HepG2 (cell line): ENCODE measurements around the gene MSI2. TPM values are rescaled to one million over a fixed set of nuclear protein-coding genes. Genes with fewer than 3 reads are reported as not detected.

Experiments used
- ATAC-seq: fragments of 200-7000 bp; cut with Tn5 transposase; 3 replicates; pipeline ENCODE4 v1.9.1; 2020; ENCODE audit warnings: mild to moderate bottlenecking, moderate library complexity
- BruUV-seq: library from RNA; stranded (reverse); fragments of 400-500 nt; replicated peaks from 2 replicates; lab custom pipeline; 2021; lab: Mats Ljungman, UMichigan
- CTCF ChIA-PET: fragments of 300-600 bp; formaldehyde crosslinking; extraction: SDS; loops from one replicate; lab custom pipeline; 2021; ENCODE audit warnings: low total read pairs, inconsistent platforms, low intra/inter-chr PET ratio; lab: Yijun Ruan, JAX
- POLR2A ChIA-PET: fragments of 350-600 bp; sonication (Branson Sonifier 250); formaldehyde crosslinking; loops from one replicate; lab custom pipeline; 2020; ENCODE audit warnings: antibody characterized with exemption, inconsistent platforms; lab: Yijun Ruan, JAX
- DNase-seq: peaks from one replicate; pipeline ENCODE4 v3.0.0-alpha.2; 2015; ENCODE audit warnings: low spot score
- FAIRE-seq: peaks from 3 replicates; lab custom pipeline; 2011; peaks lifted over from hg19 to GRCh38; lab: Jason Lieb, UNC
- H2AFZ ChIP-seq: one replicate; pipeline ENCODE4 v1.6.1; 2011; ENCODE audit warnings: low read length, inconsistent platforms
- H3K27ac ChIP-seq: fragments of 300-600 bp; 3 replicates; pipeline ENCODE4 v1.8.0; 2011; ENCODE audit warnings: mixed run types, mild to moderate bottlenecking, mixed read lengths, low read length, inconsistent platforms; ENCODE audit not compliant: insufficient read depth; ENCODE audit errors: extremely low read length
- H3K27me3 ChIP-seq, 2 experiments: fragments of 200-600 bp in 1 of 2; 2 replicates in 1 of 2; 3 replicates in 1 of 2; pipeline versions ENCODE4 v1.6.0 to v1.8.0; 2011; ENCODE audit warnings: low read length in 2 of 2, mild to moderate bottlenecking in 2 of 2, moderate library complexity in 2 of 2, inconsistent platforms in 1 of 2; ENCODE audit not compliant: insufficient read depth in 2 of 2, control insufficient read depth in 1 of 2
- H3K36me3 ChIP-seq, 2 experiments: fragments of 200-600 bp in 1 of 2; replicated peaks in 1 of 2; 2 replicates in 1 of 2; 3 replicates in 1 of 2; pipeline versions ENCODE4 v1.5.1 to v1.8.0; 2011; ENCODE audit warnings: low read length in 2 of 2, inconsistent platforms in 1 of 2; ENCODE audit not compliant: insufficient read depth in 2 of 2, control insufficient read depth in 1 of 2
- H3K4me1 ChIP-seq: 2 replicates; pipeline ENCODE4 v1.5.1; 2012; ENCODE audit warnings: low read length, inconsistent platforms; ENCODE audit not compliant: insufficient read depth
- H3K4me2 ChIP-seq: 2 replicates; pipeline ENCODE4 v1.6.0; 2011; ENCODE audit warnings: low read depth, low read length, inconsistent platforms
- H3K4me3 ChIP-seq, 3 experiments: fragments of 200-600 bp in 1 of 3; sonication (generic), shearing (Covaris generic) in 1 of 3; replicated peaks in 1 of 3; 2 replicates each; pipeline ENCODE4 v1.5.1; 2011 to 2016; ENCODE audit warnings: low read length in 3 of 3, inconsistent platforms in 2 of 3, low read depth in 2 of 3, mild to moderate bottlenecking in 2 of 3, control low read depth in 1 of 3, mixed read lengths in 1 of 3; ENCODE audit not compliant: insufficient read depth in 1 of 3
- H3K79me2 ChIP-seq: one replicate; pipeline ENCODE4 v1.6.1; 2011; ENCODE audit warnings: low read length, inconsistent platforms; ENCODE audit not compliant: insufficient read depth
- H3K9ac ChIP-seq: 2 replicates; pipeline ENCODE4 v1.6.0; 2011; ENCODE audit warnings: mild to moderate bottlenecking, low read depth, low read length, inconsistent platforms; ENCODE audit not compliant: insufficient read depth
- H3K9me3 ChIP-seq: 2 replicates; pipeline ENCODE4 v1.5.1; 2012; ENCODE audit warnings: mild to moderate bottlenecking, low read length
- H4K20me1 ChIP-seq: 2 replicates; pipeline ENCODE4 v1.6.0; 2011; ENCODE audit warnings: inconsistent platforms, mild to moderate bottlenecking, low read length, moderate library complexity; ENCODE audit not compliant: insufficient read depth
- FOXK2 ChIP-seq: fragments of 450-650 bp; IDR thresholded peaks from 2 replicates; pipeline ENCODE4 v1.6.1; 2016
- GRHL1 ChIP-seq: sonication (generic); formaldehyde crosslinking; conservative IDR thresholded peaks from 2 replicates; pipeline ENCODE4 v1.8.0; 2022; ENCODE audit warnings: missing genetic modification reagents
- HNF1B ChIP-seq: sonication (generic); formaldehyde crosslinking; IDR thresholded peaks from 2 replicates; pipeline ENCODE4 v1.5.1; 2020; ENCODE audit warnings: mild to moderate bottlenecking, moderate library complexity, missing genetic modification reagents
- MEIS2 ChIP-seq: sonication (generic); formaldehyde crosslinking; IDR thresholded peaks from 2 replicates; pipeline ENCODE4 v1.9.0; 2021; ENCODE audit warnings: mild to moderate bottlenecking, missing genetic modification reagents
- NONO ChIP-seq, 2 experiments: fragments of 450-650 bp in 1 of 2; sonication (generic) in 1 of 2; formaldehyde crosslinking in 1 of 2; IDR thresholded peaks in 1 of 2; conservative IDR thresholded peaks in 1 of 2; 2 replicates each; pipeline versions ENCODE4 v1.6.1 to v1.8.0; 2017 to 2022; ENCODE audit warnings: mild to moderate bottlenecking in 1 of 2, missing genetic modification reagents in 1 of 2, moderate library complexity in 1 of 2
- SNAPC4 ChIP-seq: sonication (generic); formaldehyde crosslinking; IDR thresholded peaks from 2 replicates; pipeline ENCODE4 v1.4.0; 2020; ENCODE audit warnings: mild to moderate bottlenecking, missing genetic modification reagents
- ZNF329 ChIP-seq: sonication (generic); formaldehyde crosslinking; IDR thresholded peaks from 2 replicates; pipeline ENCODE4 v1.9.0; 2021; ENCODE audit warnings: low read depth, mild to moderate bottlenecking, missing genetic modification reagents
- ZNF784 ChIP-seq: sonication (generic); formaldehyde crosslinking; IDR thresholded peaks from 2 replicates; pipeline ENCODE4 v1.5.1; 2020; ENCODE audit warnings: missing genetic modification reagents, mild to moderate bottlenecking, borderline replicate concordance
- WGBS: methylation state at CpG from one replicate; pipeline ENCODE4 v1.1.6; 2017; ENCODE audit warnings: low lambda C conversion rate; 5-methylcytosine and 5-hydroxymethylcytosine counted together
- in situ Hi-C: cut with HindIII; loops from 2 replicates; pipeline ENCODE4 v1.10.0; 2017; ENCODE audit warnings: low pct_unique_long_range_greater_than_20kb; ENCODE audit not compliant: extremely low pct_ligation_motif_present
- intact Hi-C: fragments of 100-400 bp; cut with micrococcal nuclease; formaldehyde crosslinking; loops from one replicate; pipeline ENCODE4 v1.10.0; 2022; ENCODE audit not compliant: unreplicated experiment
- polyA plus RNA-seq, 8 experiments: library from polyadenylated mRNA; depleted of rRNA in 3 of 8; stranded (reverse) in 7 of 8; unstranded in 1 of 8; fragments of >200 nt; fragmentation: Illumina TruSeq in 4 of 8; extraction: Trizol in 4 of 8; gene quantifications; 2 replicates each; pipeline versions ENCODE4 v1.2.1 to v1.2.3, GENCODE V29; 2011 to 2016; ENCODE audit warnings: low read depth in 4 of 8, missing spikeins in 1 of 8, mixed read lengths in 1 of 8; ENCODE audit not compliant: insufficient read depth in 1 of 8
- total RNA-seq, 5 experiments: library from RNA; depleted of rRNA; stranded (reverse); fragments of >200 nt; fragmentation: Illumina TruSeq; extraction: Trizol; gene quantifications; 2 replicates each; pipeline ENCODE4 v1.2.3, GENCODE V29; 2016; ENCODE audit warnings: low read depth in 1 of 5
- TF ChIP-seq, protein P1 (sequence below): sonication (generic); formaldehyde crosslinking; IDR thresholded peaks from 2 replicates; pipeline ENCODE4 v1.4.0; 2020; ENCODE audit warnings: missing genetic modification reagents
- TF ChIP-seq, protein P2 (sequence below): IDR thresholded peaks from 2 replicates; pipeline ENCODE4 v1.6.1; 2016; ENCODE audit warnings: mild to moderate bottlenecking, missing biosample characterization, missing genetic modification reagents

Gene MSI2
- total and polyA plus RNA-seq, 2 of the 13 experiments (the other 11 are each of a cell fraction or from before 2014, with no cell fraction given) = 77.5 to 78.4 TPM

DNA sequence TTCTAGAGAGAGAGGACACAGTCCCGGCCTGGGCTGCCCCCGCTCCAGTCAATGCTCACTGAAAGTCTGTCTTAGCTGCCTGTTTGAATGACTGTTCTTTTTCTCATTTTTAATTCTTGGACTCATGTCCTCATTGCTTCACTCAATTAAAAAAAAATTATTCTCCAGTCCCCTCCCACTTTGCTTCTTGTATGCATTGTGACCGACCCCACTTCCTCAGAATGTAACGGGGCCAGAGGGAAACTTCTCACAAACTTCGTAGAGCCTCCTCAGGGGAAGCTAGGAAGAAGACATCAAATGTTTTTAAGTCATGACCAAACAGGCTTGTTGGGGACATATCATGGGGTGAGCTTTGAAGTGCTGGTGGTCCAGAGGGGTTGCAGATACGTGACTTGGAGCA lies 375.5 kb downstream of the MSI2 start:
- peaks cover 52 to 81% of the 10 kb centered on the region in 2 experiments for H3K36me3 ChIP-seq
- no peak overlapping the region for H3K4me3 ChIP-seq
- in situ Hi-C loops = no loop called here
- no TSS peak for BruUV-seq
- ChIA-PET POLR2A (no interaction called here), CTCF (no interaction called here)
- TF ChIP-seq NONO (IDR thresholded peaks at IDR 0.05) (no peak), NONO (CRISPR knock-in tag; conservative IDR thresholded peaks at IDR 0.05) (no peak), SNAPC4 (no peak), FOXK2 (no peak), MEIS2 (CRISPR knock-in tag) (no peak), ZNF329 (no peak), HNF1B (CRISPR knock-in tag) (no peak), GRHL1 (CRISPR knock-in tag) (no peak), ZNF784 (CRISPR knock-in tag) (no peak)
- TF ChIP-seq, protein P1, sequence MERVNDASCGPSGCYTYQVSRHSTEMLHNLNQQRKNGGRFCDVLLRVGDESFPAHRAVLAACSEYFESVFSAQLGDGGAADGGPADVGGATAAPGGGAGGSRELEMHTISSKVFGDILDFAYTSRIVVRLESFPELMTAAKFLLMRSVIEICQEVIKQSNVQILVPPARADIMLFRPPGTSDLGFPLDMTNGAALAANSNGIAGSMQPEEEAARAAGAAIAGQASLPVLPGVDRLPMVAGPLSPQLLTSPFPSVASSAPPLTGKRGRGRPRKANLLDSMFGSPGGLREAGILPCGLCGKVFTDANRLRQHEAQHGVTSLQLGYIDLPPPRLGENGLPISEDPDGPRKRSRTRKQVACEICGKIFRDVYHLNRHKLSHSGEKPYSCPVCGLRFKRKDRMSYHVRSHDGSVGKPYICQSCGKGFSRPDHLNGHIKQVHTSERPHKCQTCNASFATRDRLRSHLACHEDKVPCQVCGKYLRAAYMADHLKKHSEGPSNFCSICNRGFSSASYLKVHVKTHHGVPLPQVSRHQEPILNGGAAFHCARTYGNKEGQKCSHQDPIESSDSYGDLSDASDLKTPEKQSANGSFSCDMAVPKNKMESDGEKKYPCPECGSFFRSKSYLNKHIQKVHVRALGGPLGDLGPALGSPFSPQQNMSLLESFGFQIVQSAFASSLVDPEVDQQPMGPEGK (CRISPR knock-in tag) = no peak
- TF ChIP-seq, protein P2, sequence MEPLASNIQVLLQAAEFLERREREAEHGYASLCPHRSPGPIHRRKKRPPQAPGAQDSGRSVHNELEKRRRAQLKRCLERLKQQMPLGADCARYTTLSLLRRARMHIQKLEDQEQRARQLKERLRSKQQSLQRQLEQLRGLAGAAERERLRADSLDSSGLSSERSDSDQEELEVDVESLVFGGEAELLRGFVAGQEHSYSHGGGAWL (CRISPR knock-in tag) = no peak
- no peak overlapping the region for H3K27ac ChIP-seq
- H2AFZ ChIP-seq = no peak overlapping the region
- intact Hi-C loops = no loop called here
- no peaks in the 10 kb centered on the region for H3K27me3 ChIP-seq
- no peak for ATAC-seq
- no peak for DNase-seq
- peaks cover 5% of the 10 kb centered on the region for H3K4me1 ChIP-seq
- peaks cover 3% of the 10 kb centered on the region; the same call in 1 of the 2 replicates for H4K20me1 ChIP-seq
- H3K9me3 ChIP-seq = no peaks in the 10 kb centered on the region
- no peak for FAIRE-seq
- H3K79me2 ChIP-seq = no peaks in the 10 kb centered on the region
- H3K4me2 ChIP-seq = no peak overlapping the region
- WGBS = 97% methylated on average over 6 of the region's 6 CpGs
- no peak overlapping the region for H3K9ac ChIP-seq
